Memory B cell (primary cell): Measurements from ENCODE around the gene KRT39.

ENCODE experiments used
- ATAC-seq: fragments of 150-1000 bp; cut with Tn5 transposase; 2 replicates; pipeline ENCODE4 v1.10.0; 2021; ENCODE audit warnings: low read depth, mild to moderate bottlenecking, moderate library complexity
- DNase-seq, 2 donors: peaks; one replicate each; pipeline ENCODE4 v3.0.0; 2022; ENCODE audit warnings: low spot score in 2 of 2
- H3K27ac Mint-ChIP-seq: one replicate; pipeline ENCODE4 v1.8.0; 2022; ENCODE audit warnings: mild to moderate bottlenecking, moderate library complexity, mixed read lengths
- H3K27me3 Mint-ChIP-seq: one replicate; pipeline ENCODE4 v1.8.0; 2022; ENCODE audit warnings: mixed read lengths
- H3K36me3 Mint-ChIP-seq: one replicate; pipeline ENCODE4 v1.8.0; 2022; ENCODE audit warnings: mild to moderate bottlenecking, mixed read lengths
- H3K4me1 Mint-ChIP-seq: one replicate; pipeline ENCODE4 v1.8.0; 2022; ENCODE audit warnings: mixed read lengths
- H3K4me3 Mint-ChIP-seq: one replicate; pipeline ENCODE4 v1.8.0; 2022; ENCODE audit warnings: mild to moderate bottlenecking, moderate library complexity, mixed read lengths
- H3K9me3 Mint-ChIP-seq: one replicate; pipeline ENCODE4 v1.8.0; 2022; ENCODE audit warnings: mixed read lengths

Gene KRT39

GRCh38 chr17:40915199-40915661 lies 51.5 kb downstream of the KRT39 start:
- peaks cover 5% of the 10 kb centered on the region for H3K27me3 Mint-ChIP-seq
- H3K36me3 Mint-ChIP-seq = no peaks in the 10 kb centered on the region
- no peak overlapping the region for H3K4me3 Mint-ChIP-seq
- H3K9me3 Mint-ChIP-seq = no peaks in the 10 kb centered on the region
- ATAC-seq (no peak), DNase-seq (no peak)
- H3K27ac Mint-ChIP-seq = no peak overlapping the region
- peaks cover 4% of the 10 kb centered on the region for H3K4me1 Mint-ChIP-seq

- ATAC-seq = no peak
- Mint-ChIP-seq H3K4me3 (no peak overlapping the region), H3K9me3 (no peaks in the 10 kb centered on the region), H3K27me3 (peaks cover 5% of the 10 kb centered on the region), H3K36me3 (no peaks in the 10 kb centered on the region), H3K4me1 (peaks cover 4% of the 10 kb centered on the region), H3K27ac (no peak overlapping the region)
- DNase-seq = no peak
Measured at GRCh38 chr17:40914075-40914855, 52.5 kb downstream of the KRT39 start.

DNA sequence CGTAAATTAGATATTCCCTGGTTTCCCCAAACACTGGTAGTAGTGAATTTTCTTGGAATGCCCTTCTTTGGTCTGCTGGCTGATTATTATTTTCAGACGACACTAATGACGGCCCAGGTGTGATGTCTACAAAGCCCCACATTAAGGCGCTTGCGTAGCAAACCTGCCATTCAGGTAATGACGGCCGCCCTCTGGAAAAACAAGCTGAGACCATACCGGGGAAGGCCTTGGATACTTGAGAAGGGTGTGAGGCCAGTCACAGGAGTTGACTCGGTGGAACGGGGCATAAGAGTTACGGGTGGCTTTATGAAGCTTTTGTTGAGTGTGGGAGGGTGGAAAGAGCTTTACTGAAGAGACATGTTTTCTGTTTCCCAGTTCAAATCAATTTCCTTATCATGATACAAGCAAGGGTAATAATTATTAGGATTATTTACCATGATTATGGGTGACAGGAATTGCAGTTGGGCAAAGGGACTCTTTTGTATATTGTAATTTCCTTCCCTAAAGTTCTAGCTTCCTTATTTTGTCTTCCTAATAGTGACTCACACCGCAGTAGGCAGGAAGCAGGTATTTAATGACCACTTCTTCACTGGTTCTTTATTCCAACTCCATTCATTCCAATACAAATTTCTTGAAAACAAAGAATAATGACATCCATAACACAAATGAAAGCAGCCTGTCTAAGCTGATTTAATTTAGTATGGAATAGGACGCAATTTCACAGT lies 54.1 kb downstream of the KRT39 start:
- Mint-ChIP-seq H3K4me1 (peaks cover 4% of the 10 kb centered on the region), H3K27me3 (peaks cover 11% of the 10 kb centered on the region), H3K27ac (no peak overlapping the region), H3K36me3 (no peaks in the 10 kb centered on the region), H3K4me3 (no peak overlapping the region), H3K9me3 (no peaks in the 10 kb centered on the region)
- no peak for ATAC-seq
- DNase-seq = no peak

DNA sequence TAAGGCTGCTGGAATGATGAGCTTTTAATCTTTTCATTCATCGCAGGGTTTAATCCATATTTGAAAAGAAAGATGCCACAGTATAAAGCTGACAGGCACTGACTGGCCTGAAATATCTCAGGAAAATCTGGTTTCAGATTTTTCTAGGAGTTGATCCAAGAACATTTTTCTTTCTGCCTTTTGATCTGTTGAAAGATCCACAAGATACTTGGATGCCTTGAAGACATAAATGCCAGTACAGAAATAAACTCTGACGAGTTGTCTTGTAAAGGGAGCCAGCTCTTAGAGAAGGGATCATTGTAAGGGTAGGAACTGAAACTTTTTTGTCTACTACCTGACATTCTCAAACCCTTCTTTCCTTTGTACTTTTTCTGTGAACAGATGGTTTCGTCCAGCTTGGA lies 56.3 kb downstream of the KRT39 start:
- ATAC-seq = no peak
- Mint-ChIP-seq H3K27me3 (peaks cover 23% of the 10 kb centered on the region), H3K36me3 (no peaks in the 10 kb centered on the region), H3K27ac (no peak overlapping the region), H3K9me3 (no peaks in the 10 kb centered on the region), H3K4me3 (no peak overlapping the region), H3K4me1 (no peaks in the 10 kb centered on the region)
- DNase-seq = no peak

GRCh38 chr17:40909755-40910154 lies 57.0 kb downstream of the KRT39 start:
- Mint-ChIP-seq H3K27me3 (peaks cover 25% of the 10 kb centered on the region), H3K9me3 (no peaks in the 10 kb centered on the region), H3K36me3 (no peaks in the 10 kb centered on the region), H3K27ac (no peak overlapping the region), H3K4me3 (no peak overlapping the region), H3K4me1 (no peaks in the 10 kb centered on the region)
- no peak for ATAC-seq
- DNase-seq = no peak

DNA sequence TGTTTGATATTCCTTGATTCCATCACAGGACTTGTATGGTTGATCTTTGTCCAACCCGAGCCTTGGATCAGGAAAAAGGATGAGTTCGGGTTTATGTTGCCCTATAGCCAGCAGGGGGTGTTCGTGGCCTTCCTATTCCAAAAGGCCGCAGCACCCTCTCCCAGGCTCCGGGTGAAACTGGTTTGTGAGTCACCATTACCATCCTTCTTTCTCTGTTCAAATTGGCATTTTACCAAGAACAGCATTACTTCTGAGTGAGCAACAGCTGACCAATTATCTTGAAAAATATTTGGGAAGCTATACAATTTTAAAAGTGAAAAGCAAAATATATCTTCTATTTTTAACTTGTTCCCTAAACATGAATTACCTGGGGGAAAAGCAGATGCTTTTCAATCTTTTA lies 57.4 kb downstream of the KRT39 start:
- H3K4me1 Mint-ChIP-seq = no peaks in the 10 kb centered on the region
- no peaks in the 10 kb centered on the region for H3K36me3 Mint-ChIP-seq
- peaks cover 28% of the 10 kb centered on the region for H3K27me3 Mint-ChIP-seq
- ATAC-seq (peak; percentile 75), DNase-seq (peak; percentile 41 to 50)
- no peaks in the 10 kb centered on the region for H3K9me3 Mint-ChIP-seq
- H3K27ac Mint-ChIP-seq = no peak overlapping the region
- no peak overlapping the region for H3K4me3 Mint-ChIP-seq
